Measurements from ENCODE around the gene BANF2. TPM values are rescaled to one million over a fixed set of nuclear protein-coding genes. Genes with fewer than 3 reads are reported as not detected.

BANF2 gene
- total and polyA plus RNA-seq, 4 donors = not detected

GRCh38 chr20:17660667-17661066 lies 39.1 kb upstream of the BANF2 start:
- H3K27me3 ChIP-seq (ENCODE audit: control insufficient read depth in 4 of 4, insufficient read depth in 4 of 4, low read length in 3 of 4) = no peaks in the 10 kb centered on the region
- H3K27ac ChIP-seq (ENCODE audit: low read depth in 1 of 2, low read length in 2 of 2) = no peak overlapping the region
- H3K9me3 ChIP-seq (ENCODE audit: control insufficient read depth in 4 of 4, low read length in 3 of 4) = peaks cover 0 to 2% (median 0%) of the 10 kb centered on the region in 4 donors
- WGBS = 75% methylated on average over 6 of the region's 6 CpGs
- H3K4me3 ChIP-seq (ENCODE audit: low read depth in 1 of 3, low read length in 3 of 3) = no peak overlapping the region
- peaks cover 14 to 45% (median 40%) of the 10 kb centered on the region in 4 donors for H3K4me1 ChIP-seq (ENCODE audit: control insufficient read depth in 4 of 4, insufficient read depth in 4 of 4, low read length in 3 of 4)
- DNase-seq (ENCODE audit: low spot score) = no peak
- H3K36me3 ChIP-seq (ENCODE audit: control insufficient read depth in 4 of 4, insufficient read depth in 3 of 4, low read depth in 1 of 4, low read length in 3 of 4) = peaks cover 4 to 37% (median 28%) of the 10 kb centered on the region in 4 donors
- no peak overlapping the region for H3K9ac ChIP-seq (ENCODE audit: low read depth in 1 of 2, low read length in 2 of 2)
- TF ChIP-seq NR2F2 (IDR thresholded peaks at IDR 0.05) = no peak
- TF ChIP-seq MAX (IDR thresholded peaks at IDR 0.05) = no peak
- TF ChIP-seq GABPA (IDR thresholded peaks at IDR 0.05 in 1 of 2, conservative IDR thresholded peaks at IDR 0.05 in 1 of 2) = no peak
- no peak for TF ChIP-seq EGR1 (IDR thresholded peaks at IDR 0.05; ENCODE audit: low read depth in 2 of 2)
- no peak for TF ChIP-seq JUND (IDR thresholded peaks at IDR 0.05)
- TF ChIP-seq CTCF (IDR thresholded peaks at IDR 0.05; ENCODE audit: low read depth, low read length, missing input control) = no peak
- TF ChIP-seq ATF3 (IDR thresholded peaks at IDR 0.05) = no peak
- TF ChIP-seq TAF1 (conservative IDR thresholded peaks at IDR 0.05) = no peak
- TF ChIP-seq HNF4G (IDR thresholded peaks at IDR 0.05) = no peak

- Histone ChIP-seq H3K9ac (ENCODE audit: low read depth in 1 of 2, low read length in 2 of 2) (no peak overlapping the region), H3K27me3 (ENCODE audit: control insufficient read depth in 4 of 4, insufficient read depth in 4 of 4, low read length in 3 of 4) (no peaks in the 10 kb centered on the region), H3K4me3 (ENCODE audit: low read depth in 1 of 3, low read length in 3 of 3) (no peak overlapping the region), H3K36me3 (ENCODE audit: control insufficient read depth in 4 of 4, insufficient read depth in 3 of 4, low read depth in 1 of 4, low read length in 3 of 4) (peaks cover 1 to 32% (median 24%) of the 10 kb centered on the region in 4 donors), H3K9me3 (ENCODE audit: control insufficient read depth in 4 of 4, low read length in 3 of 4) (peaks cover 0 to 2% (median 0%) of the 10 kb centered on the region in 4 donors), H3K27ac (ENCODE audit: low read depth in 1 of 2, low read length in 2 of 2) (peak overlapping the region; percentile 48 to 70), H3K4me1 (ENCODE audit: control insufficient read depth in 4 of 4, insufficient read depth in 4 of 4, low read length in 3 of 4) (peaks cover 14 to 48% (median 45%) of the 10 kb centered on the region in 4 donors)
- no peak for DNase-seq (ENCODE audit: low spot score)
- 28% methylated on average over 5 of the region's 5 CpGs for WGBS
- TF ChIP-seq FOXA1 (IDR thresholded peaks at IDR 0.05) (no peak), YY1 (IDR thresholded peaks at IDR 0.05) (no peak), SP1 (IDR thresholded peaks at IDR 0.05) (peak; percentile 68), EGR1 (IDR thresholded peaks at IDR 0.05; ENCODE audit: low read depth in 2 of 2) (no peak), HNF4A (conservative IDR thresholded peaks at IDR 0.05) (peak; percentile 84 to 95), NR2F2 (IDR thresholded peaks at IDR 0.05) (peak; percentile 12), HNF4G (IDR thresholded peaks at IDR 0.05) (peak; percentile 83), JUND (IDR thresholded peaks at IDR 0.05) (no peak), RAD21 (IDR thresholded peaks at IDR 0.05) (peak in 1 of 2 donors; percentile 37), RXRA (IDR thresholded peaks at IDR 0.05) (peak; percentile 76 to 89)
Measured at GRCh38 chr20:17661121-17661744, 38.5 kb upstream of the BANF2 start.

- Histone ChIP-seq H3K27ac (ENCODE audit: low read depth in 1 of 2, low read length in 2 of 2) (peak overlapping the region; percentile 46 to 69), H3K36me3 (ENCODE audit: control insufficient read depth in 4 of 4, insufficient read depth in 3 of 4, low read depth in 1 of 4, low read length in 3 of 4) (peaks cover 1 to 26% (median 20%) of the 10 kb centered on the region in 4 donors), H3K4me1 (ENCODE audit: control insufficient read depth in 4 of 4, insufficient read depth in 4 of 4, low read length in 3 of 4) (peaks cover 14 to 52% (median 45%) of the 10 kb centered on the region in 4 donors), H3K9me3 (ENCODE audit: control insufficient read depth in 4 of 4, low read length in 3 of 4) (peaks cover 0 to 2% (median 0%) of the 10 kb centered on the region in 4 donors), H3K9ac (ENCODE audit: low read depth in 1 of 2, low read length in 2 of 2) (no peak overlapping the region), H3K27me3 (ENCODE audit: control insufficient read depth in 4 of 4, insufficient read depth in 4 of 4, low read length in 3 of 4) (no peaks in the 10 kb centered on the region), H3K4me3 (ENCODE audit: low read depth in 1 of 3, low read length in 3 of 3) (no peak overlapping the region)
- TF ChIP-seq HNF4A (conservative IDR thresholded peaks at IDR 0.05) (peak; percentile 59 to 70), ATF3 (IDR thresholded peaks at IDR 0.05) (no peak), RXRA (IDR thresholded peaks at IDR 0.05) (peak; percentile 44 to 51), SP1 (IDR thresholded peaks at IDR 0.05) (peak; percentile 32), YY1 (IDR thresholded peaks at IDR 0.05) (peak; percentile 32), REST (IDR thresholded peaks at IDR 0.05) (no peak)
- WGBS = 55% methylated on average over 10 of the region's 10 CpGs
- DNase-seq (ENCODE audit: low spot score) = no peak
Measured at GRCh38 chr20:17662333-17663039, 37.3 kb upstream of the BANF2 start.

Data from liver (tissue), 9 donors.